Mucosa of rectum (tissue), 2 donors: ENCODE measurements around the gene ME3.
"Not testable (repeated sequence)": the region's sequence is repeated elsewhere in the genome, so short reads cannot be mapped to it uniquely, and the experiment has no call there.

ENCODE experiments used
- H3K27ac ChIP-seq, 2 donors: one replicate each; pipeline ENCODE4 v1.7.0; 2013; ENCODE audit warnings: inconsistent platforms in 2 of 2, low read depth in 2 of 2, low read length in 2 of 2
- H3K27me3 ChIP-seq, 2 donors: one replicate each; pipeline ENCODE4 v1.7.0; 2013; ENCODE audit warnings: low read length in 2 of 2; ENCODE audit not compliant: control insufficient read depth in 2 of 2, insufficient read depth in 2 of 2
- H3K36me3 ChIP-seq, 2 donors: one replicate each; pipeline ENCODE4 v1.7.0; 2013; ENCODE audit warnings: low read length in 2 of 2; ENCODE audit not compliant: control insufficient read depth in 2 of 2, insufficient read depth in 2 of 2
- H3K4me1 ChIP-seq, 2 donors: one replicate each; pipeline ENCODE4 v1.7.0; 2013; ENCODE audit warnings: low read length in 2 of 2, mild to moderate bottlenecking in 1 of 2; ENCODE audit not compliant: control insufficient read depth in 2 of 2, insufficient read depth in 2 of 2
- H3K4me3 ChIP-seq, 2 donors: one replicate each; pipeline ENCODE4 v1.7.0; 2013; ENCODE audit warnings: low read length in 2 of 2
- H3K9ac ChIP-seq, 2 donors: one replicate each; pipeline ENCODE4 v1.7.0; 2013; ENCODE audit warnings: low read length in 2 of 2, low read depth in 1 of 2, mild to moderate bottlenecking in 1 of 2
- H3K9me3 ChIP-seq, 2 donors: one replicate each; pipeline ENCODE4 v1.7.0; 2013; ENCODE audit warnings: low read length in 2 of 2; ENCODE audit not compliant: control insufficient read depth in 2 of 2
- donor health status: healthy.
- donor health status: Normal muscosa, but diverticular disease.

The ME3 gene

GRCh38 chr11:86524620-86525352, 147.6 kb downstream of the ME3 start:
- Histone ChIP-seq H3K27me3 (no peaks in the 10 kb centered on the region), H3K9ac (no peak overlapping the region), H3K36me3 (no peaks in the 10 kb centered on the region), H3K4me1 (peaks cover 0 to 6% of the 10 kb centered on the region in 2 donors), H3K27ac (peak overlapping the region in 1 of 2 donors; percentile 57), H3K9me3 (no peaks in the 10 kb centered on the region), H3K4me3 (no peak overlapping the region)

DNA sequence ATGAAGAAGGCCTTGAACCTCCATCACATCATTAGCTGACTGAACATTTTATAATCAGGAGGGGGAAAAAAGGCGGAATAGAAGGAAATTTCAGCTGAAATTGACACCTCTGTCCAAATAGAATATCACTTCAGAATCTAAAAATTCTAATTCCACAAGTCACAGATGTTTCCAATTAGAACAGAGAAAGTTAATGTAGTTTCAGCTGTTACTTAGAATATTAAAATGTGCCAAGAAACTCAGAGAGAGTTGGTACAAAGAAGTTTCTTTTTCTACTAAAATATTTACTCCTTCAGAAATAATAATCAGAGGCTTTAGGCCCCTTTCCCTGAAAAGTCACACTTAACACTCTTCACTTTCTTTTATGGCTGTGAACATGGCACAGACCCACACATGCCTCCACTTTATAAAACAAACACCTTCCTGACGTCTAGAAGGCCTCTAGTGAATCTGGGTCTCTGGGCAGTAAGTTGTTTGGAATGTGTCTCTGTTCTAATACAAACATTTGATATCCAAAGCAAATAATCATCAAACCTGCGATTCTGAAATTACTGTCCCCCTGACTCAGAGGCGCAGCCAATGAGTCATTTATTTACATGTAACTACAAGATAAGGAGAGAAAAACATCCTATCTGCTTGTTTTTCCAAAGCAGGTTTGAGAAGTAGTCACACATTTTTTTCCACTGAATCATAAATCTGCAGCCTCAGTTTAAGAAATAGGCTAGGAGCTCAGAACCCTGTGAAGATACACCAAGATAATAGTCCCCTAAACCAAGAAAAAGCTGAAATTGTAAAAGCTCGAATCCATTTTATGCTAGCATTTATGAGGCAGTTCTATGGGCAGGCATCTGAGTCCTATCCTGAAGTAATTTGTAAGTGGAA, 148.4 kb downstream of the ME3 start:
- Histone ChIP-seq H3K9ac (no peak overlapping the region), H3K9me3 (no peaks in the 10 kb centered on the region), H3K27me3 (no peaks in the 10 kb centered on the region), H3K36me3 (no peaks in the 10 kb centered on the region), H3K4me1 (peaks cover 2 to 6% of the 10 kb centered on the region in 2 donors), H3K27ac (peak overlapping the region; percentile 32 to 57), H3K4me3 (no peak overlapping the region)

DNA sequence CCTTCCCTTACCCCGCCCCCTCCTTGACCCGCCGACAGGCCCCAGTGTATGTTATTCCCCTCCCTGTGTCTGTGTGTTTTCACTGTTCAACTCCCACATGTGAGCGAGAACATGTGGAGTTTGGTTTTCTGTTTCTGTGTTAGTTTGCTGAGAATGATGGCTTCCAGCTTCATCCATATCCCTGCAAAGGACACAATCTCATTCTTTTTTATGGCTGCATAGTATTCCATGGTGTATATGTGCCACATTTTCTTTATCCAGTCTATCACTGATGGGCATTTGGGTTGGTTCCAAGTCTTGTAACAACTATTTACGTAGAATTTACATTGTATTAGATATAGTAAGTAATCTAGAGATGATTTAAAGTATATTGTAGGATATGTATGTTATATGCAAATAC, 149.9 kb downstream of the ME3 start:
- not testable (repeated sequence) for H3K9ac ChIP-seq, H3K4me3 ChIP-seq, H3K27ac ChIP-seq, H3K36me3 ChIP-seq, H3K9me3 ChIP-seq, H3K27me3 ChIP-seq, H3K4me1 ChIP-seq

GRCh38 chr11:86519064-86519911, 153.1 kb downstream of the ME3 start:
- Histone ChIP-seq H3K9me3 (no peaks in the 10 kb centered on the region), H3K27ac (peak overlapping the region; percentile 1 to 24), H3K9ac (no peak overlapping the region), H3K27me3 (no peaks in the 10 kb centered on the region), H3K4me3 (no peak overlapping the region), H3K4me1 (peaks cover 2 to 6% of the 10 kb centered on the region in 2 donors), H3K36me3 (no peaks in the 10 kb centered on the region)

- H3K4me1 ChIP-seq = peaks cover 2 to 4% of the 10 kb centered on the region in 2 donors
- no peak overlapping the region for H3K27ac ChIP-seq
- H3K4me3 ChIP-seq = no peak overlapping the region
- H3K9me3 ChIP-seq = no peaks in the 10 kb centered on the region
- H3K27me3 ChIP-seq = no peaks in the 10 kb centered on the region
- H3K36me3 ChIP-seq = no peaks in the 10 kb centered on the region
- no peak overlapping the region for H3K9ac ChIP-seq
Measured at GRCh38 chr11:86518211-86518610, 154.2 kb downstream of the ME3 start.

- H3K9ac ChIP-seq = no peak overlapping the region
- peaks cover 2 to 10% of the 10 kb centered on the region in 2 donors for H3K4me1 ChIP-seq
- no peak overlapping the region for H3K4me3 ChIP-seq
- no peaks in the 10 kb centered on the region for H3K36me3 ChIP-seq
- H3K27me3 ChIP-seq = no peaks in the 10 kb centered on the region
- H3K27ac ChIP-seq = no peak overlapping the region
- no peaks in the 10 kb centered on the region for H3K9me3 ChIP-seq
Measured at GRCh38 chr11:86517557-86517956, 154.9 kb downstream of the ME3 start.

DNA sequence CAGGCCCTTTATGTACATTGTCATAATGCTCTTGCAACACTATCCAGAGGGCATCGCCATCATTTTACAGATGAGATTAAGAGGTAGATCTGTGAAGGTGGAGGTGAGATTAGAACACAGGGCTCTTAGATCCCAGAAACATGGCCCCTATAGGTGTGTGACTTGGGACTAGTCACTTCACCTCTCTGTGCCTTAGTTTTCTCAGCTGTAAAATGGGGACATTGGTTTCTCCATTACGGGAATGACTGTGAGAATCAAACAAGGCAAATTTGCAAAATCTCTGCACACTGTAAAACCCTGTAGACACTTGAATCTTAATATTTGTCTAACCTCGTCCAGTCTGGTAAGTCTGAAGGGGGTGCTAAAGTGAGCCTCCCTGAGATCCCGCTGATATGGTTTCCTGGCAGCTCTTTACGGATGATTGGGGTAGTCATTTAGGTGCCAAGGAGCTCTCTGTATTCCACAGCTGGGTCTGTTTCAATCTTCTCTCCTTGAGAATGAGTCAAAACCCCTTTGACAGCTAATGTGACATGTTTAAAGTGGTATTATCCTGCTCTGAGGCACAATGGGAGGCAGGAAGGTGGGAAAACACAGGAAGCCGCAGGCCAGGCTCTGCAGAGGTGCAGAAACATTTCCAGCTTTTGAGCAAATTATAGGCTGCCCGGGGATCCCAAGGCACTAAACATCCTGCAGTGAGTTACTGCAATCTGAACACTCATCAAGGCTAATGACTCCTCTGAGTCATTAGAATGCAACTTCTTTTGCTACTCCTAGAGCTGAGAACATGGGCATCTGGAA, 156.9 kb downstream of the ME3 start:
- Histone ChIP-seq H3K9me3 (peaks cover 0 to 3% of the 10 kb centered on the region in 2 donors), H3K4me1 (peaks cover 7 to 29% of the 10 kb centered on the region in 2 donors), H3K9ac (no peak overlapping the region), H3K4me3 (no peak overlapping the region), H3K36me3 (no peaks in the 10 kb centered on the region), H3K27me3 (no peaks in the 10 kb centered on the region), H3K27ac (no peak overlapping the region)

- Histone ChIP-seq H3K9ac (no peak overlapping the region), H3K36me3 (no peaks in the 10 kb centered on the region), H3K27ac (no peak overlapping the region), H3K9me3 (peaks cover 0 to 3% of the 10 kb centered on the region in 2 donors), H3K4me3 (no peak overlapping the region), H3K27me3 (no peaks in the 10 kb centered on the region), H3K4me1 (peaks cover 12 to 38% of the 10 kb centered on the region in 2 donors)
Measured at GRCh38 chr11:86514453-86514852, 158.0 kb downstream of the ME3 start.

- H3K36me3 ChIP-seq = no peaks in the 10 kb centered on the region
- no peak overlapping the region for H3K27ac ChIP-seq
- H3K9ac ChIP-seq = no peak overlapping the region
- no peaks in the 10 kb centered on the region for H3K27me3 ChIP-seq
- peaks cover 0 to 3% of the 10 kb centered on the region in 2 donors for H3K9me3 ChIP-seq
- H3K4me3 ChIP-seq = no peak overlapping the region
- H3K4me1 ChIP-seq = peaks cover 16 to 44% of the 10 kb centered on the region in 2 donors
Measured at GRCh38 chr11:86513746-86514373, 158.6 kb downstream of the ME3 start.
